GM18511 (cell line): ENCODE data around the gene GKN2.
A peak's percentile ranks its signal among the peaks of the same experiment; 100 is the strongest.
"Not testable (repeated sequence)": the region's sequence is repeated elsewhere in the genome, so short reads cannot be mapped to it uniquely, and the experiment has no call there.

Source experiments
- ATAC-seq: cut with Tn5 transposase; IDR thresholded peaks from one replicate; pipeline ENCODE4 v1.9.1; 2021; ENCODE audit warnings: mild to moderate bottlenecking, moderate library complexity; ENCODE audit not compliant: unreplicated experiment

The GKN2 gene

GRCh38 chr2:68961380-68961779 lies 8.7 kb upstream of the GKN2 start:
- ATAC-seq = no peak

GRCh38 chr2:68959001-68959400 lies 6.3 kb upstream of the GKN2 start:
- ATAC-seq = no peak

GRCh38 chr2:68955432-68955831 lies 2.7 kb upstream of the GKN2 start:
- ATAC-seq = not testable (repeated sequence)

GRCh38 chr2:68951899-68952298 lies 794 bp downstream of the GKN2 start:
- no peak for ATAC-seq

- no peak for ATAC-seq
These were observed 4.0 kb downstream of the GKN2 start for GRCh38 chr2:68948710-68949109.

- ATAC-seq = no peak
These were observed 6.6 kb downstream of the GKN2 start for GRCh38 chr2:68946117-68946516.

- no peak for ATAC-seq
These were observed 8.8 kb downstream of the GKN2 start for GRCh38 chr2:68943581-68944568.

GRCh38 chr2:68942827-68943226 lies 9.9 kb downstream of the GKN2 start:
- no peak for ATAC-seq

GRCh38 chr2:68940369-68940768 lies 12.3 kb downstream of the GKN2 start:
- ATAC-seq = no peak

- ATAC-seq = no peak
These were observed 12.7 kb downstream of the GKN2 start for GRCh38 chr2:68939962-68940361.

- ATAC-seq = no peak
These were observed 13.8 kb downstream of the GKN2 start for GRCh38 chr2:68938938-68939337.

GRCh38 chr2:68937346-68938055 lies 15.2 kb downstream of the GKN2 start:
- ATAC-seq = no peak

- ATAC-seq = no peak
These were observed 15.8 kb downstream of the GKN2 start for GRCh38 chr2:68936889-68937288.

- no peak for ATAC-seq
These were observed 16.3 kb downstream of the GKN2 start for GRCh38 chr2:68936427-68936826.

GRCh38 chr2:68935471-68935870 lies 17.2 kb downstream of the GKN2 start:
- no peak for ATAC-seq

GRCh38 chr2:68934021-68934420 lies 18.7 kb downstream of the GKN2 start:
- no peak for ATAC-seq

GRCh38 chr2:68932402-68932801 lies 20.3 kb downstream of the GKN2 start:
- no peak for ATAC-seq

- no peak for ATAC-seq
These were observed 20.9 kb downstream of the GKN2 start for GRCh38 chr2:68931799-68932198.

- no peak for ATAC-seq
These were observed 21.5 kb downstream of the GKN2 start for GRCh38 chr2:68931149-68931711.

GRCh38 chr2:68926796-68927195 lies 25.9 kb downstream of the GKN2 start:
- no peak for ATAC-seq

GRCh38 chr2:68925295-68925896 lies 27.3 kb downstream of the GKN2 start:
- ATAC-seq = peak; percentile 57
